ENCODE measurements around the gene TBRG4. TPM values are rescaled to one million over a fixed set of nuclear protein-coding genes. Genes with fewer than 3 reads are reported as not detected.

The TBRG4 gene
- total and polyA plus RNA-seq, 7 donors: 31.8 to 80.1 (median 44.6) TPM

GRCh38 chr7:45061806-45062425 lies 49.6 kb downstream of the TBRG4 start:
- H3K9me3 ChIP-seq: no peaks in the 10 kb centered on the region
- WGBS, 2 donors: 90 to 96% methylated on average over 1 of the region's 1 CpG
- no peaks in the 10 kb centered on the region for H3K4me1 ChIP-seq
- intact Hi-C loops (cut with DNase I): no loop called here
- no peaks in the 10 kb centered on the region for H3K27me3 ChIP-seq
- H3K36me3 ChIP-seq: peaks cover 7 to 24% (median 17%) of the 10 kb centered on the region in 4 donors
- no peak for DNase-seq
- no peak overlapping the region for H3K27ac ChIP-seq
- H3K4me3 ChIP-seq: no peak overlapping the region
- TF ChIP-seq EP300 (IDR thresholded peaks at IDR 0.05) (no peak), POLR2A (IDR thresholded peaks at IDR 0.05) (no peak), CTCF (IDR thresholded peaks at IDR 0.05) (no peak), POLR2AphosphoS5 (IDR thresholded peaks at IDR 0.05) (no peak)

GRCh38 chr7:45061352-45061751 lies 50.1 kb downstream of the TBRG4 start:
- Histone ChIP-seq H3K4me3 (no peak overlapping the region), H3K4me1 (no peaks in the 10 kb centered on the region), H3K9me3 (no peaks in the 10 kb centered on the region), H3K36me3 (peaks cover 7 to 24% (median 17%) of the 10 kb centered on the region in 4 donors), H3K27me3 (no peaks in the 10 kb centered on the region), H3K27ac (no peak overlapping the region)
- DNase-seq: no peak
- WGBS, 2 donors: 94 to 97% methylated on average over 2 of the region's 2 CpGs
- TF ChIP-seq CTCF (IDR thresholded peaks at IDR 0.05): no peak
- no peak for TF ChIP-seq POLR2AphosphoS5 (IDR thresholded peaks at IDR 0.05)
- TF ChIP-seq EP300 (IDR thresholded peaks at IDR 0.05): no peak
- no peak for TF ChIP-seq POLR2A (IDR thresholded peaks at IDR 0.05)
- intact Hi-C loops (cut with DNase I): no loop called here

- peaks cover 0 to 16% (median 11%) of the 10 kb centered on the region in 4 donors for H3K36me3 ChIP-seq
- TF ChIP-seq POLR2AphosphoS5 (IDR thresholded peaks at IDR 0.05) (no peak), EP300 (IDR thresholded peaks at IDR 0.05) (no peak), CTCF (IDR thresholded peaks at IDR 0.05) (no peak), POLR2A (IDR thresholded peaks at IDR 0.05) (no peak)
- 98% methylated on average over 3 of the region's 3 CpGs for WGBS, 2 donors
- H3K9me3 ChIP-seq: no peaks in the 10 kb centered on the region
- no peak overlapping the region for H3K27ac ChIP-seq
- DNase-seq: no peak
- no peak overlapping the region for H3K4me3 ChIP-seq
- no peaks in the 10 kb centered on the region for H3K27me3 ChIP-seq
- H3K4me1 ChIP-seq: no peaks in the 10 kb centered on the region
- intact Hi-C loops (cut with DNase I): no loop called here
These were observed 51.2 kb downstream of the TBRG4 start for GRCh38 chr7:45060295-45060694.

GRCh38 chr7:45057878-45058277 lies 53.6 kb downstream of the TBRG4 start:
- H3K27me3 ChIP-seq: no peaks in the 10 kb centered on the region
- H3K4me1 ChIP-seq: no peaks in the 10 kb centered on the region
- no peak overlapping the region for H3K4me3 ChIP-seq
- DNase-seq: no peak
- WGBS, 2 donors: 95 to 96% methylated on average over 5 of the region's 5 CpGs
- intact Hi-C loops (cut with DNase I): no loop called here
- H3K9me3 ChIP-seq: no peaks in the 10 kb centered on the region
- H3K27ac ChIP-seq: no peak overlapping the region
- TF ChIP-seq POLR2AphosphoS5 (IDR thresholded peaks at IDR 0.05) (no peak), CTCF (IDR thresholded peaks at IDR 0.05) (no peak), POLR2A (IDR thresholded peaks at IDR 0.05) (no peak), EP300 (IDR thresholded peaks at IDR 0.05) (no peak)
- H3K36me3 ChIP-seq: peaks cover 0 to 7% (median 3%) of the 10 kb centered on the region in 4 donors
